ENCODE results near the gene FXYD6. TPM values are rescaled to one million over a fixed set of nuclear protein-coding genes. Genes with fewer than 3 reads are reported as not detected.

Gene FXYD6
- total and polyA plus RNA-seq, 9 of the 15 experiments (the other 6 are each of a cell fraction or from before 2014, with no cell fraction given) = 0.07 to 0.35 TPM; not detected in 7

- TF ChIP-seq, protein P1, sequence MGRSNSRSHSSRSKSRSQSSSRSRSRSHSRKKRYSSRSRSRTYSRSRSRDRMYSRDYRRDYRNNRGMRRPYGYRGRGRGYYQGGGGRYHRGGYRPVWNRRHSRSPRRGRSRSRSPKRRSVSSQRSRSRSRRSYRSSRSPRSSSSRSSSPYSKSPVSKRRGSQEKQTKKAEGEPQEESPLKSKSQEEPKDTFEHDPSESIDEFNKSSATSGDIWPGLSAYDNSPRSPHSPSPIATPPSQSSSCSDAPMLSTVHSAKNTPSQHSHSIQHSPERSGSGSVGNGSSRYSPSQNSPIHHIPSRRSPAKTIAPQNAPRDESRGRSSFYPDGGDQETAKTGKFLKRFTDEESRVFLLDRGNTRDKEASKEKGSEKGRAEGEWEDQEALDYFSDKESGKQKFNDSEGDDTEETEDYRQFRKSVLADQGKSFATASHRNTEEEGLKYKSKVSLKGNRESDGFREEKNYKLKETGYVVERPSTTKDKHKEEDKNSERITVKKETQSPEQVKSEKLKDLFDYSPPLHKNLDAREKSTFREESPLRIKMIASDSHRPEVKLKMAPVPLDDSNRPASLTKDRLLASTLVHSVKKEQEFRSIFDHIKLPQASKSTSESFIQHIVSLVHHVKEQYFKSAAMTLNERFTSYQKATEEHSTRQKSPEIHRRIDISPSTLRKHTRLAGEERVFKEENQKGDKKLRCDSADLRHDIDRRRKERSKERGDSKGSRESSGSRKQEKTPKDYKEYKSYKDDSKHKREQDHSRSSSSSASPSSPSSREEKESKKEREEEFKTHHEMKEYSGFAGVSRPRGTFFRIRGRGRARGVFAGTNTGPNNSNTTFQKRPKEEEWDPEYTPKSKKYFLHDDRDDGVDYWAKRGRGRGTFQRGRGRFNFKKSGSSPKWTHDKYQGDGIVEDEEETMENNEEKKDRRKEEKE (IDR thresholded peaks at IDR 0.05; ENCODE audit: borderline replicate concordance in 1 of 2, control insufficient read depth in 1 of 2, low read depth in 2 of 2, low read length in 1 of 2) = no peak
- no peak for TF ChIP-seq ARID4B (CRISPR knock-in tag; IDR thresholded peaks at IDR 0.05)
- TF ChIP-seq HOMEZ (CRISPR knock-in tag; IDR thresholded peaks at IDR 0.05) = no peak
- no peak for TF ChIP-seq ZNF584 (CRISPR knock-in tag; IDR thresholded peaks at IDR 0.05; ENCODE audit: low read depth)
- no peak; the same call in none of the 2 replicates for TF ChIP-seq VEZF1 (CRISPR knock-in tag; IDR thresholded peaks at IDR 0.05)
- no peak for TF ChIP-seq ZNF511 (CRISPR knock-in tag; IDR thresholded peaks at IDR 0.05)
- TF ChIP-seq ARID1B (IDR thresholded peaks at IDR 0.05) = peak; percentile 58
- TF ChIP-seq RBBP5 (IDR thresholded peaks at IDR 0.05; ENCODE audit: borderline replicate concordance, insufficient read depth, low read length, poor library complexity, severe bottlenecking) = no peak
- TF ChIP-seq ZNF780A (CRISPR knock-in tag; IDR thresholded peaks at IDR 0.05) = no peak
- no peak for TF ChIP-seq FOXM1 (IDR thresholded peaks at IDR 0.05; ENCODE audit: low read depth)
- no peak for TF ChIP-seq FOXM1 (CRISPR knock-in tag; IDR thresholded peaks at IDR 0.05; ENCODE audit: low read depth)
- TF ChIP-seq L3MBTL2 (IDR thresholded peaks at IDR 0.05) = peak; percentile 83
- no peak for TF ChIP-seq ZNF57 (CRISPR knock-in tag; IDR thresholded peaks at IDR 0.05)
- 0 out of 2 replicates have a peak, but pooled peaks have one; percentile 61 for TF ChIP-seq HLTF (IDR thresholded peaks at IDR 0.05)
Measured at GRCh38 chr11:117907276-117908108, 31.0 kb upstream of the FXYD6 start (continued).

Measured in K562 (cell line).